Left ventricle myocardium superior (tissue), 1 donor: ENCODE results near the gene RNF135. TPM values are rescaled to one million over a fixed set of nuclear protein-coding genes. Genes with fewer than 3 reads are reported as not detected.
A peak's percentile ranks its signal among the peaks of the same experiment; 100 is the strongest.
"Not testable (repeated sequence)": the region's sequence is repeated elsewhere in the genome, so short reads cannot be mapped to it uniquely, and the experiment has no call there.

Experiments
- ATAC-seq: fragments of 200-7000 bp; cut with Tn5 transposase; one replicate; pipeline ENCODE4 v1.9.1; 2020; ENCODE audit warnings: mild to moderate bottlenecking, moderate library complexity
- DNase-seq: peaks from one replicate; pipeline ENCODE4 v3.0.0-alpha.2; 2020
- intact Hi-C: fragments of 100-400 bp; cut with micrococcal nuclease; formaldehyde crosslinking; loops from one replicate; pipeline ENCODE4 v1.11.0; 2022
- total RNA-seq: library from RNA; stranded (reverse); fragmentation: NEBNext Ultra II Directional; extraction: Animal tissue kit (Norgen Biotek cat#: 25700); gene quantifications from one replicate; pipeline ENCODE4 v1.2.1, GENCODE V29; 2021
- donor health status: DM: no; HTN: yes; CAD: no; lungs with severe emphysema.

Gene RNF135
- total RNA-seq, 1 donor from 2014 or later, result 4.1 TPM

GRCh38 chr17:30952638-30953393, 18.0 kb upstream of the RNF135 start:
- intact Hi-C loops, result no loop called here
- peak; percentile 40 for ATAC-seq
- DNase-seq, result peak; percentile 40

DNA sequence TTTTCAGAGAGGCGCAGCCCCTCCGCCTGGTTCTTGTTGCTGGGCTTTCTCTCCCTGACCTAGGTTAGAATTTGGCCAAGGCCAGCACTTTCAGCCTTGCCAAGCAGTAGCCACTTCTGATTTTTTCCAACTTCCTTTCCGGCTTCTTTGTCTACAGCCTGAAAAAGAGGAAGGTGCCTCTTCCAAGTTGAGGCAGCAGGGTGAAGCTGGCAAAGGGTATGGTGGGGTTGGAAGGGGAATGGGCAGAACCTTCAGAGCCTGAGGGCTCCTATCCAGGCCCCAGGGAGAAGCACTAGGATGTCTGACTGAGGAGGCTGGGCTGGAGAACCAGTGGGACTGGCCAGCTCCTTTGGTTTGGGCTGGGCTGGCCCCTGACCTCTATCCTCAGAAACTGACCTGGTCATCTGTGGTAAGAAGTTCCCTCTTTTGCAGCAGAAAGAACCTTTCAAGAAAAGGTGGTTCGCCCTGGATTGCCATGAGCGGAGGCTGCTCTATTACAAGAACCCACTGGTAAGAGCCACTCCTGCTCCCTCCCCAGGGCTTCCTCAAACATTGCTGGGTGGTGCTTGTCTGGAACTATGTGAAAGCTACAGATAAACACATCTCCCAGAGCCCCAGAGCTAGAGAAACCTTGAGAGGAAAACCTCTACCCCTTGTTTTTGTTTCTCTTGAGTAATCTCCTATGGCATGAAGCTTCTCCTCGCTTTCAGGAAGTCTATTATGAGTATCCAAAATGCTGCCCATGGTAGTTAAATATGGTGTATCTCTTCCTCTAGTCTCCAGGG, 16.6 kb upstream of the RNF135 start:
- intact Hi-C loops, result no loop called here

GRCh38 chr17:30956764-30957374, 14.0 kb upstream of the RNF135 start:
- intact Hi-C loops, result no loop called here
- ATAC-seq, result peak; percentile 69
- peak; percentile 36 for DNase-seq

More for the DNA sequence above, 16.6 kb upstream of the RNF135 start:
- DNase-seq (no peak), ATAC-seq (peak; percentile 39)

- ATAC-seq, result no peak
- intact Hi-C loops, result no loop called here
- DNase-seq, result no peak
Measured at GRCh38 chr17:30957741-30958140, 13.1 kb upstream of the RNF135 start.

DNA sequence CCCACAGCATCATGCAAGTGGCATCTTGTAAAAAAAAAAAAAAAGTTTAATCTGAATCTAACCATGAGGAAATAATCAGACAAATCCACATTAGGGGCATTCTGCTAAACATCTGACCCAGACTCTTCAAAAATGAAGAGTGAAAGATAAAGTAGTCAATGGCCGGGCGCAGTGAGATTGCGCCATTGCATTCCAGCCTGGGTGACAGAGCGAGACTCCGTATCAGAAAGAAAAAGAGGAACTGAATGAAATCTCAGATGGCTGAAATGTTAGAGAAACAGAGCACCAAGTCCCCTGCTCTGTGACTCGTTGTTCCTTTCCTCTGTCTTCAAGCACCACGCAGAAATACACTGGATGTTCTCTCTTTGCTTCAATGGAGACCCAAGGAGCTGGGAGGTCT, 12.7 kb upstream of the RNF135 start:
- DNase-seq, result peak; percentile 48
- intact Hi-C loops, result no loop called here
- ATAC-seq, result peak; percentile 7

GRCh38 chr17:30961209-30962188, 9.3 kb upstream of the RNF135 start:
- intact Hi-C loops, result no loop called here
- peak; percentile 21 for ATAC-seq
- DNase-seq, result no peak

GRCh38 chr17:30964312-30964711, 6.5 kb upstream of the RNF135 start:
- intact Hi-C loops, DNase-seq, ATAC-seq: not testable (repeated sequence)

DNA sequence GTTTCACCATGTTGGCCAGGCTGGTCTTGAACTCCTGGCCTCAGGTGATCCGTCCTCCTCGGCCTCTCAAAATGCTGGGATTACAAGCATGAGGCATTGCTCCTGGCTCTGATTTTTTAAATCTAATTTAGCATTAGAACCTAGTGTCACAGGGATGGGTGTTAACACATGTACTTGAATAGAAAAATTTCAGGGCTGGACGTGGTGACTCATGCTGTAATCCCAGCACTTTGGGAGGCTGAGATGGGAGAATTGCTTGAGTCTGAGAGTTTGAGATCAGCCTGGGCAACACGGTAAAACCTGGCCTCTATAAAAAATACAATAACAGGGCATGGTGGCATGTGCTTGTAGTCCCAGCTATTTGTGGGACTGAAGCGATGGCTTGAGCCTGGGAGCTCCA, 6.0 kb upstream of the RNF135 start:
- intact Hi-C loops, result no loop called here
- ATAC-seq, result no peak

DNA sequence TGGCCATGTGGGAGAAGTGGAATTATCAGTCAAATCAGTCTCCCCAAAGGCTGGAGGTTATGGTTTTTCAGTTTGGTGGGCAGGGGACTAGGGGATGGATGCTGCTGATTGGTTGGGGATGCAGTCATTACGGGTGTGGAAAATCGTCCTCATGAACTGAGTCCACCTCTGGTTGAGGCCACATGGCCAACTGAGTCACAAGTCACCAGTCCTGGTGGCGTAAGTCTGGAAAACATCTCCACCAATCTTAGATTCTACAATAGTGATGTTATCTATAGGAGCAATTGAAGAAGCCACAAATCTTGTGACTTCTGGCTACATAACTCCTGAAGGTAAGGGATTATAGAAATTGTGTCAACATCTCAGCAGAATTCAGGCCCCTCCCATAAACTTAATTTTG, 5.2 kb upstream of the RNF135 start:
- ATAC-seq (no peak), DNase-seq (no peak)
- intact Hi-C loops, result no loop called here

More for the DNA sequence above, 6.0 kb upstream of the RNF135 start:
- no peak for DNase-seq

GRCh38 chr17:30967911-30968310, 2.9 kb upstream of the RNF135 start:
- DNase-seq, intact Hi-C loops, ATAC-seq: not testable (repeated sequence)

DNA sequence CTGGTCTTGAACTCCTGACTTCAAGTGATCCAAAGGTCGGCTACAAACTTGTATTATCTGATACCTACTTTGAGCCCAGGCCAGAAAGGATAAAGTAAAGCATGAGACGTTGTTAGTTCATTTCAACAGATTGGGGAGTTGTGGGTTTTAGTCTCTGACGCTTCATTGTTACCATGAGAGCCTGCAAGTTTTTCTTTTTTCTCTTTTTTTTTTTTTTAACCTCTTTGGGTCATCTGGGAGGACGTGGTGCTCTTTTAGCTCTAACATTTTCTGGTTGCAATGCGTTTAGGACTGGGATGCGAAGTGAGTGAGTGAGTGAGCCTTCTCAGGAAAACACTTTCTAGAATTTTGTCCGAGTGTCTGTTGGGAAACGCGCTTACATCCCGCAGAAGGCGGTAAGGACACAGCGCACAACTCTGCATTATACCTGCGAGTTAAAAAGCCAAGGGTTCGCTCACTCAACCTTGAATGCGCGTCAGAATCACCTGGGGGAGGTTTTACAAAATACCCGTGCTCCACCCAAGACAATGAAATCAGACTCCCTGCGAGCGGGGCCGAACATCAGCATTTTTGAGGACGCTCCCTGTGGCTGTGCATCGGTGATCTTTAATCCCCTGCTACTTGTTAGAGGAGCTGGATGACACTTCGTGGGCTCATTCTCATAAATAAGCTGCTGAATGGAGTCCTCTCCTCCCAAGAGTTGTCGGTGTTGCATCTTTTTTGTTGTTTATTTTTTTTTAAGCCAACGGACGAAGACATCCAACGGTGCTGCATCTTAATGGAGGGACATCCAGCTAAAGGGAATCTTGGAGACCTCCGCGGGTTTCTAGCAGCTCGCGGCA, 629 bp upstream of the RNF135 start:
- ATAC-seq (peak; percentile 4), DNase-seq (no peak)
- intact Hi-C loops, result no loop called here

DNA sequence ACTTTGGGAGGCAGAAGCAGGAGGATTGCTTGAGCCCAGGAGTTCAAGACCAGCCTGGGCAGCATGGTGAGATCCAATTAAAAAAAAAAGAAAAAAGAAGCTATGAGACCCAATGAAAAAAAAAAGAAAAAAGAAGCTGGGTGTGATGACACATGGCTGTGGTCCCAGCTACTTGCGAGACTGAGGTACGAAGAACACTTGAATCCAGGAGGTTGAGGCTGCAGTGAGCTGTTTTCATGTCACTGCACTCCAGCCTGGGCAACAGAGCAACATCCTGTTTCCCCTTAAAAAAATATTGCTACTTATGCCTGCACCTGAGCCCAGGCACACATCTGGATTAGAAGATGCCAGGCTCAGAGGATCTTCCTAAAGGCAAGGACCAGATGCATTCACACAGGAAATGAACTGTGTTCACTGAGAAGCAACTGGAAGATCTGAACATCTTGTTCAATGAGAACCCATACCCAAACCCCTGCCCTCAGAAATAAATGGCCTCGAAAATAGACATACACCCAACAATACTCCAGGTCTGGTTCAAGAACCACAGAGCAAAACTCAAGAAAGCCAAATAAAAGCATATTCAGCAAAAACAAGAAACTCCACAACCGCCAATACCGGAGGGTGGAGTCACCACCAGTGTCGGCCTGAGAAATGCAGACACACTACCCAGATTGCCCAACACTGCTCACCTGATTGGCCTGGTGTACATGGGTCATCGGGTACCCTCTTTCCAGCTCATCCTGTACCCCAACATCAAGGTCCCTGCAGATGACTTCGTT, 4.4 kb downstream of the RNF135 start:
- DNase-seq (no peak), ATAC-seq (no peak)
- intact Hi-C loops, result no loop called here

DNA sequence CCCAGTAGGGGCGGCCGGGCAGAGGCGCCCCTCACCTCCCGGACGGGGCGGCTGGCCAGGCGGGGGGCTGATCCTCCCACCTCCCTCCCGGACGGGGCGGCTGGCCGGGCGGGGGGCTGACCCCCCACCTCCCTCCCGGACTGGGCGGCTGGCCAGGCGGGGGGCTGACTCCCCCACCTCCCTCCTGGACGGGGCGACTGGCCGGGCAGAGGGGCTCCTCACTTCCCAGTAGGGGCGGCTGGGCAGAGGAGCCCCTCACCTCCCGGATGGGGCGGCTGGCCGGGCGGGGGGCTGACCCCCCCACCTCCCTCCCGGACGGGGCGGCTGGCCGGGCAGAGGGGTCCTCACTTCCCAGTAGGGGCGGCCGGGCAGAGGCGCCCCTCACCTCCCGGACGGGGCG, 9.1 kb downstream of the RNF135 start:
- intact Hi-C loops, DNase-seq, ATAC-seq: not testable (repeated sequence)

- ATAC-seq (no peak), DNase-seq (no peak)
- intact Hi-C loops, result no loop called here
Measured at GRCh38 chr17:30981531-30982519, 11.0 kb downstream of the RNF135 start.

DNA sequence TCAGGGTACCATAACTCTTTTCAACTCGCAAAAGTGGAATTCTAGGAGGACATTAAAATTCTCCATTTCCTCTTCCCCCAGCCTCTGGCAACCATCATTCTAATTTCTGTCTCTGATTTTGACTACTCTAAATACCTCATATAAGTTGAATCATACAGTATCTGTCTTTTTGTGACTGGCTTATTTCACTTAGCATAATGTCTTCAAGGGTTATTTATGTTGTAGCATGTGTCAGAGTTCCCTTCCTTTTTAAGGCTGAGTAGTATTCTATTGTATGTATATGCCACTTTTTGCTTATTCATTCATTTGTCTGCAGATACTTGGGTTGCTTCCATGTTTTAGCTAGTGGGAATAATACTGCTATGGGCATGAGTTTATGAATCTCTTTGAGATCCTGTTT, 12.0 kb downstream of the RNF135 start:
- DNase-seq (no peak), ATAC-seq (no peak)
- intact Hi-C loops, result no loop called here

GRCh38 chr17:30990458-30990857, 19.6 kb downstream of the RNF135 start:
- ATAC-seq, result no peak
- intact Hi-C loops, result no loop called here
- no peak for DNase-seq
